GM19238 (cell line): ENCODE data around the gene RLIM.
"Not testable (repeated sequence)": the region's sequence is repeated elsewhere in the genome, so short reads cannot be mapped to it uniquely, and the experiment has no call there.

Source experiments
- DNase-seq: peaks from one replicate; pipeline ENCODE4 v3.0.0; 2011; ENCODE audit warnings: low spot score; ENCODE audit not compliant: insufficient read length

Gene RLIM

GRCh38 chrX:74614093-74614909 lies at the start of gene RLIM:
TSS of gene RLIM (minus strand) at chrX:74614624. CDS start at chrX:74595977, 18,647 bp downstream.
- DNase-seq, result peak; percentile 63

DNA sequence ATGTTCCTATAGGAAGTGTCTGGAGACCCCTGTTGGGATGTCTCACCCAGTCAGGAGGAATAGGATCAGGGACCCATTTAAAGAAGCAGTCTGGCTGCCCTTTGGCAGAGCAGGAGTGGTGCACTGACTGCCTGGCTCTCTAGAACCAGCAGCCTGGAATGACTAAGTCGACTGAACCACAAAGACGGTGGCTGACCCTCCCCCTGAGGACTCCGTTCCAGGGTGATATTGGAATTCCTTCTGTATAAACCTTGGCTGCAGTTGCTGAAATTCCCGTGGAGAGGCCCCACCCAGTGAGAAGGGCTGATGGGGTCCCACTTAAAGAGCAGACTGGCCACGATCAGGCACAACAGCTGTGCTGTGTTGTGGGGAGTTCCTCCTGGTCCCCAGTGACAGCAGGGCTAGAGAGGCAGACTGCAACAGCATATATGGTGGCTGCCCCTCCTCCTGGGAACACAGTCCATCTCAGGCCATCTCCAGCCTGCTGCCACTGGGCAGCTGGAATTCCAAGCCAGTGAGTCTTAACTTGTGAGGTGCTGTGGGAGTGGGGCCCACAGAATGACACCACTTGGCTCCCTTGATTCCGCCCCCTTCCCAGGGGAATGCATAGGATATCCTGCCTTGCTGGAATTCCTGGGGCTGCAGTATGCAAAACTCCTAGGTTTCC lies 41.8 kb upstream of the RLIM start:
- DNase-seq, result no peak

DNA sequence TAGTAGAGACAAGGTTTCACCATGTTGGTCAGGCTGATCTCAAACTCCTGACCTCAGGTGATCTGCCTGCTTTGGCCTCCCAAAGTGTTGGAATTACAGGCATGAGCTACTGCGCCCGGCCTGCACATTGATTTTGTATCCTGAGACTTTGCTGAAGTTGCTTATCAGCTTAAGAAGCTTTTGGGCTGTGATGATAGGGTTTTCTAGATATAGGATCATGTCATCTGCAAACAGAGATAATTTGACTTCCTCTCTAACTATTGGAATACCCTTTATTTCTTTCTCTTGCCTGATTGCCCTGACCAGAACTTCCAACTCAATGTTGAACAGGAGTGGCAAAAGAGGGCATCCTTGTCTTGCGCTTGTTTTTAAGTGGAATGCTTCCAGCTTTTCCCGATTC lies 40.5 kb upstream of the RLIM start:
- not testable (repeated sequence) for DNase-seq

GRCh38 chrX:74636749-74637314 lies 22.4 kb upstream of the RLIM start:
- DNase-seq, result no peak

- no peak for DNase-seq
Observed at GRCh38 chrX:74613370-74614092, 893 bp downstream of the RLIM start.

DNA sequence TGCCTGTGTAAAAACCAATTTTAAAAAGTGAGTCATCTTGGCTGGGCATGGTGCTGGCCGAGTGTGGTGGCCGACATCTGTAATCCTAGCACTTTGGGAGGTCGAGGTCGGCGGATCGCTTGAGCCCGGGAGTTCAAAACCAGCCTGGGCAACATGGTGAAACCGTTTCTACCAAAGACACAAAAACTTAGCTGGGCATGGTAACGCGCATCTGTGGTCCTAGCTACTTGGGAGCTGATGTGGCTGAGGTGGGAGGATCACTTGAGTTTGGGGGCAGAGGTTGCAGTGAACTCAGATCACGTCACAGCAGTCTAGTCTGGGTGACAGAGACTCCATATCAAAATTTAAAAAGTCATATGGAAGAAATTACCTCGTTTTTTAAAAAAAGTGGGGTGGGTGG lies 7.6 kb downstream of the RLIM start:
- DNase-seq, result no peak

DNA sequence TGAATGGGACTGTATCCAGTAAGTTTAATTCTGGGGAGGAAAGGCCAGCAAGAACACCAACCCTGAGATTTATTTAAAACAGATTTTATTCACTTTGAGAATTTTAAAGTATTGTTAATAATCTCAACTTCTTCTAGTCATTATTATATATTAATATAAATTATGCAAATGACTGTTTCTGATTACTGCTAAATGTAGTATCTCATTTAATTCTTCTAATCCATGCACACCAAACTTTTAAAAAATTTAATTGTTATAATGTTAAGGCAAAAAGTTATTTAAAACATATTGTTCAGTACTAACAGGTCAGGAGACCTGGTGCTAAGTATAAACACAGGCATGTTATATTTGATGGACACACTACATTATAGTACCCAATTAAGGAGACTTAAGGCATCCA lies 8.1 kb downstream of the RLIM start:
- no peak for DNase-seq

GRCh38 chrX:74603040-74603439 lies 11.4 kb downstream of the RLIM start:
- DNase-seq, result no peak

DNA sequence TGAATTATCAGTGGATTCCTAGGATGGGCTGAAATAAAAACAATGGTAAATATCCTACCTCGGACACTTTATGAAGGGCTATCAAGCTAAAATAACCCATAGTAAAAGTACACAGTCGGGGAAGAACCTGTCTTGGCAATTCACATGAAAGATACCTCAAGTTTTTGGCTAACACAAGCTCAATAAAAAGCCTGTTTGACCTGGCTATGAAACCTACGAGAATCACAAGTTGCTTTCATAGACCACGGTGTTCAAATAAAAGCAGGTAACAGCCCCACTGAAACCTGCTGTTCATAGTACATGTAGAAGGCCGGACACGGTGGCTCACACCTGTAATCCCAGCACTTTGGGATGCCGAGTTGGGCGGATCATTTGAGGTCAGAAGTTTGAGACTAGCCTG lies 12.3 kb downstream of the RLIM start:
- no peak for DNase-seq

DNA sequence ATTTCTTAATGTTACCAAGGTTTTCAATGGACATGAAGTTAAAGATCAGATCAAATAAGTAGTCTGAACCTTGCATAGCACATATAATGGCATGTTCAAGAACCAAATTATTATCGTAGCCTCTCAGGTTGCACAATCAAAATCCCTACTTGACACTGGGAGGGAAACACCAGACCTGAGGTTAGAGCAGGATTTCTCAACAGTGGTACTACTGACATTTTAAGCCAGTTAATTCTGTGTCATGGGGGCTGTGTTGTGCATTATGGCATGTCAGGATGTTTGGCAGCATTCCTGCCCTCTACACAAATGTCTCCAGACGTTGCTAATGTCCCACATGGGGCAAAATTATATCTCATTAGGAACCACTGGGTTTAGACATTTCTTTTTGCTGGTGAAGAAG lies 20.8 kb downstream of the RLIM start:
- DNase-seq, result no peak

- DNase-seq, result no peak
Observed at GRCh38 chrX:74585766-74586165, 28.7 kb downstream of the RLIM start.

DNA sequence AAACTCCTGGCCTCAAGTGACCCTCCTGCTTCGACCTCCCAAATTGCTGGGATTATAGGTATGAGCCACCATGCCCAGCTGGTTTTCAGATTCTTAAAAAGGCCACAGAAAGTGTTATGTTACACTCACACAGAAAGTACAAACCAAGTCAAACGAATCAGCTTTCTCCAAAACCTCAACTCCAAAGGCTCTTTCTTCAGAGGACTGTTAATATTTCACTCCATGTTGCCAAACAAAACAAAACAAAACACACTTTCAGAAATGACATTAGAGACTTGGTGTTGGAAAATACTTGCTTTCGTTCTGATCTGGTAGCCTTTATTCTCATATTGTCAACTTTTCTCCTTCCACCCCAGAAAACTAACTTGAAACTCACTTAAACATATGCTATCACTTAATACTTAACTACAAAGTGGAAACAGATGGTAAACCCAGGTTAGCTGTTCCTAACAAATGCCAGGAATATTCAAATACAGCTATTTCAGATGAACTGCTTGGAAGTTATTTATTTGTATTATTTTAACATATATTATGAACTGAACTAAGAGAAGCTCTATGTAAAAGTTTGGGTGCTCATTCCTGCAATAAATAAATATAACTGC lies 34.7 kb downstream of the RLIM start:
- DNase-seq, result no peak

GRCh38 chrX:74578137-74578536 lies 36.3 kb downstream of the RLIM start:
- no peak for DNase-seq

- DNase-seq, result no peak
Observed at GRCh38 chrX:74557378-74557777, 57.0 kb downstream of the RLIM start.

DNA sequence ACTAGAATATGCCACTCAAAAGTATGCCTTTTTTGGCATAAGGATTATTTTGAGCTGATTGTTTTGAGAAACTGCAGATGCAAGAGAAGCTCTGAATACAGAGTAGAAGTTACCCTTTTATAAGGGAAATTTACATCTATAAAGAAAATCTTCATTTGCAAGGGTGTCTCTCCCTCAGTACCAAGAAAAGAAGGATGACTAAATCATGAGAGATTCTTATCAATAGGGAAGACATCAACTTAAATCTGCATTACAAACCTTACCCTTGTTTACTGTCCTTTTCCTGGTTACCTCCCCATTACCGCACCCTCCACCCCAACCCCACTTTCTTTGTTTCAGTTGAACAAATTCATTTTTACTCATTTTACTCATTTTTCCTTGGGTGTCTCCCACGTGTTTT lies 62.5 kb downstream of the RLIM start:
- DNase-seq, result no peak

GRCh38 chrX:74550295-74550802 lies 64.1 kb downstream of the RLIM start:
- no peak for DNase-seq

GRCh38 chrX:74546984-74547383 lies 67.4 kb downstream of the RLIM start:
- no peak for DNase-seq

DNA sequence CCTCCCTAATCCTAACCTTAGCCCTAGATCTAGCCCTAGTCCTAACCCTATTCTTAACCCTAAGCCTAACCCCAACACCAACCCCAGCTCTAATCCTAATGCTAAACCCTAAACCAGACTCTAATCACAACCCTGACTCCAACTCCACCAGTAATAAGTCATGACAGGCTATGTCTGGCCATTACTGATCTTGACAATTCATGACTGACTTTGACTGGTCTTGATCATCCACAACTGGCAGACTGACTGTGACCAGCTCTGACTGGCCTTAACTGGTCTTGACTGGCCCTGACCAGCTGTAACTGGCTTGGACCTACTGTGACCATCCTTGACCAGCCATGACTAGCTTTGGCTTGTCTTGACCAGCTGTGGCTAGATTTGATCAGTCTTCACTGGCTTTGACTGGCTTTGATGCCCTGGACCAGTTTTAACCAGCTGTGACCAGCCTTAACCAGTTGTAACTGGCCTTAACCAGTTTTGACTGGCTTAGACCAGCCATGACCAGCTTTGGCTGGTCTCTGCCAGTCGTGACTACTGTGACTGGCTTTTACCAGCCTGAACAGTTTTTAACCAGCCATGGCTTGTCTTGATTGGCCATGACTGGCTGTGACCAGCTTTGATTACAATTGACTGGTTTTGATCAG lies 68.4 kb downstream of the RLIM start:
- no peak for DNase-seq

DNA sequence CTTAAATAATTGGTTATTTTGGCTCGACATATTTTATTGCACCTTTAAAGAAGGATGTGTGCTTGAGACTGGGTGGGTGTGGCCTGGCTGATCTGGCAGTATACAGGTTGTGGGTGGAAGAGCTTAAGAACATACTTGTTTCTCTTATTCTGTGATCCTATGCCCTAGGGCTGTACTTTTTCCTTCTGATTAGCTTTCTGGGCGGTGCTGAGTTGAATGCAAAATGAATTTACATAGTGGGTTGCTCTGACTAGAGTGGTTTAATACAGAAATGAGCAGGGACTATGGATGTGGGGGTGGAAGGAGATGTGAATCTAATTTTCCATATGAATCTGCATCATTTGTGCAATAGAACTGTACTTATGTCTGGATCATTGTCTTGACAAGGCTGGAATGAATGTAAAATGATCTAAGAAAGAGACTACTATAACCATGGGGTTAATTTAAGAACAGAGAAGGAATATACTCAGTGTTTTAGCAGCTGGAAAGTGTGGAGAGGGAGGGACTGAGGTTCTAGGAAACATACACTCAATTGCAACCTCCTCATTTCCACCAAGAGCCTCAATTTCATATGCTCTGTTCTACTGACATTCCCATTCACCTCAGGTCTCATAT lies 73.7 kb downstream of the RLIM start:
- DNase-seq, result no peak

DNA sequence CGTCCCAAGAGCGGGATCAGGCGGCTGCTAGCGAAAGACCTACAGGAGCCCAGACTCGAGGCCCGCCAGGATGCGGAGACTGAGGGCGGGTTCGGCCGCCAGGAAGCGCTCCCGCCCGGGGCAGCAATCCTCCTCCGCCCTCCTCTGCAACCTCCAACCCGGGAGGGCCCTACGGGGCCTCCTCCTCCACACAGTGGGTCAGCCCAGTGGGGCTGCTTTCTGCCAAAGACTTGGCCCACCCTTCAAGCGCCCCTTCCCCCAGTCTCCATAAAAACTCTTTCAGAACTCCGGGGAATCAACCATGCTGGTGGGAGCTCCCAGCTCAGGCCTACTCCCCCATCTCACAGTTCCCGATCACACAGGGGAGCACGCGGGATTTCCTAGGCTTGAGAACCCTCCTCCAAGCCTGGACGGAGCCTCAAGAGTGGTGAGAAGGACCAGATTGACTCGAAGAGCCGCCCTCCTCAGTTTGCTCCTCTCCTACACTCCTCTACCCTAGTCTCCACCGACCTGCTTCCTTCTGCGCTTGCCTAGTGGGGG lies 77.5 kb downstream of the RLIM start:
- no peak for DNase-seq
